NT2/D1 (cell line): ENCODE data around the gene PPIL4.

ENCODE experiments used
- SUZ12 ChIP-seq: IDR thresholded peaks from 2 replicates; pipeline ENCODE4 v1.6.1; 2011; ENCODE audit not compliant: insufficient read length, insufficient read depth; ENCODE audit errors: extremely low read depth
- ZNF274 ChIP-seq: IDR thresholded peaks from 2 replicates; pipeline ENCODE4 v1.6.1; 2011; ENCODE audit warnings: mild to moderate bottlenecking, low read depth, low read length

- no peak for TF ChIP-seq ZNF274
- TF ChIP-seq SUZ12, result no peak
Measured at GRCh38 chr6:149484733-149485700, 60.8 kb downstream of the PPIL4 start, which contains the start of gene ZC3H12D.
